Peyer's patch (tissue), 4 donors: ENCODE results near the gene PASK. TPM values are rescaled to one million over a fixed set of nuclear protein-coding genes. Genes with fewer than 3 reads are reported as not detected.
A peak's percentile ranks its signal among the peaks of the same experiment; 100 is the strongest.
"Not testable (repeated sequence)": the region's sequence is repeated elsewhere in the genome, so short reads cannot be mapped to it uniquely, and the experiment has no call there.

Experiments
- DNase-seq, 3 donors: peaks; one replicate each; pipeline ENCODE4 v3.0.0-alpha.2; 2017 to 2019
- H3K27ac ChIP-seq, 4 donors: fragments of 200-600 bp; sonication (generic); one replicate each; pipeline ENCODE4 v1.5.1; 2016 to 2019
- H3K27me3 ChIP-seq, 2 donors: fragments of 200-600 bp; sonication (generic); one replicate each; pipeline ENCODE4 v1.5.1; 2019
- H3K36me3 ChIP-seq, 3 donors: fragments of 200-600 bp; sonication (generic); one replicate each; pipeline ENCODE4 v1.5.1; 2016 to 2019
- H3K4me1 ChIP-seq, 4 donors: fragments of 200-600 bp; sonication (generic); one replicate each; pipeline ENCODE4 v1.5.1; 2016 to 2019
- H3K4me3 ChIP-seq, 4 donors: fragments of 200-600 bp; sonication (generic); 1 replicate in 3 of 4; 2 replicates in 1 of 4; pipeline ENCODE4 v1.5.1; 2016 to 2019; ENCODE audit warnings: mild to moderate bottlenecking in 1 of 4
- H3K9me3 ChIP-seq, 4 donors: fragments of 200-600 bp; sonication (generic); one replicate each; pipeline ENCODE4 v1.5.1; 2016 to 2019; ENCODE audit warnings: mild to moderate bottlenecking in 1 of 4
- POLR2A ChIP-seq, 2 donors: fragments of 450-650 bp; IDR thresholded peaks; one replicate each; pipeline ENCODE4 v1.5.1; 2017; ENCODE audit warnings: antibody characterized with exemption in 2 of 2, mild to moderate bottlenecking in 2 of 2, moderate library complexity in 2 of 2
- total RNA-seq, 4 donors: library from RNA; depleted of rRNA; stranded (reverse); fragments of >200 nt; gene quantifications; one replicate each; pipeline ENCODE4 v1.1.0, GENCODE V29; 2016
- TF ChIP-seq, protein P1 (sequence below), 6 experiments: fragments of 450-650 bp in 4 of 6; fragments of 200-600 bp in 2 of 6; sonication (generic) in 1 of 6; IDR thresholded peaks; one replicate each; pipeline ENCODE4 v1.5.1; 2017 to 2019; ENCODE audit warnings: antibody characterized with exemption in 6 of 6, mild to moderate bottlenecking in 3 of 6, moderate library complexity in 1 of 6

Gene PASK
- total RNA-seq, 4 donors from 2014 or later = 12.1 to 790 (median 26.7) TPM

GRCh38 chr2:241094172-241094571 lies 55.1 kb downstream of the PASK start:
- H3K4me3 ChIP-seq = no peak overlapping the region
- H3K27ac ChIP-seq = no peak overlapping the region
- peak in 1 of 3 donors; percentile 30 for DNase-seq
- peaks cover 0 to 88% (median 0%) of the 10 kb centered on the region in 3 donors for H3K36me3 ChIP-seq
- H3K27me3 ChIP-seq = no peaks in the 10 kb centered on the region
- no peaks in the 10 kb centered on the region for H3K9me3 ChIP-seq
- H3K4me1 ChIP-seq = no peaks in the 10 kb centered on the region
- TF ChIP-seq, protein P1, sequence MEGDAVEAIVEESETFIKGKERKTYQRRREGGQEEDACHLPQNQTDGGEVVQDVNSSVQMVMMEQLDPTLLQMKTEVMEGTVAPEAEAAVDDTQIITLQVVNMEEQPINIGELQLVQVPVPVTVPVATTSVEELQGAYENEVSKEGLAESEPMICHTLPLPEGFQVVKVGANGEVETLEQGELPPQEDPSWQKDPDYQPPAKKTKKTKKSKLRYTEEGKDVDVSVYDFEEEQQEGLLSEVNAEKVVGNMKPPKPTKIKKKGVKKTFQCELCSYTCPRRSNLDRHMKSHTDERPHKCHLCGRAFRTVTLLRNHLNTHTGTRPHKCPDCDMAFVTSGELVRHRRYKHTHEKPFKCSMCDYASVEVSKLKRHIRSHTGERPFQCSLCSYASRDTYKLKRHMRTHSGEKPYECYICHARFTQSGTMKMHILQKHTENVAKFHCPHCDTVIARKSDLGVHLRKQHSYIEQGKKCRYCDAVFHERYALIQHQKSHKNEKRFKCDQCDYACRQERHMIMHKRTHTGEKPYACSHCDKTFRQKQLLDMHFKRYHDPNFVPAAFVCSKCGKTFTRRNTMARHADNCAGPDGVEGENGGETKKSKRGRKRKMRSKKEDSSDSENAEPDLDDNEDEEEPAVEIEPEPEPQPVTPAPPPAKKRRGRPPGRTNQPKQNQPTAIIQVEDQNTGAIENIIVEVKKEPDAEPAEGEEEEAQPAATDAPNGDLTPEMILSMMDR (IDR thresholded peaks at IDR 0.05) = no peak
- TF ChIP-seq POLR2A (IDR thresholded peaks at IDR 0.05) = no peak

GRCh38 chr2:241093133-241093781 lies 56.0 kb downstream of the PASK start:
- not testable (repeated sequence) for H3K9me3 ChIP-seq, H3K27me3 ChIP-seq, H3K4me1 ChIP-seq, DNase-seq, H3K27ac ChIP-seq, H3K4me3 ChIP-seq
- H3K36me3 ChIP-seq = peaks cover 0 to 88% (median 0%) of the 10 kb centered on the region in 3 donors

DNA sequence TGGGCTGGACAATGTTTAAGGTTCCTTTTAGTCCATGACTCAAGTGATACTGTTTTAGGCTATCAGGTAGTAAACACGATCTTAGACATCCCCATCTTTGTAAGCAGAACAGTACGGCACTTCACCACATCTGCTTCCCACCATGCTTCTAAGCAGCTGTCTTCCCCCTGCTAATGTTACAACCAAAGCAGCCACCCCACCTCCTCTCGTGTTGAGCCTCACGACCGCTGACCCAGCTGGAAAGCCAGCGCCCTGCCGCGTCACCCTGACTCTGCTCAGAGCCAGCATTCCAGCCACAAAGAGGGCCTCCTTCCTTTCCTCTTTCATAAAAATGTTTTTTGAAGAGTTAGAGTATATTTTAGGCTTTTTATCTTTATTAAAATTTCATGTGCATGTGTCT lies 56.6 kb downstream of the PASK start:
- TF ChIP-seq POLR2A (IDR thresholded peaks at IDR 0.05) = no peak
- TF ChIP-seq, protein P1 (IDR thresholded peaks at IDR 0.05) = no peak
- Histone ChIP-seq H3K27me3 (no peaks in the 10 kb centered on the region), H3K9me3 (no peaks in the 10 kb centered on the region), H3K4me3 (no peak overlapping the region), H3K4me1 (no peaks in the 10 kb centered on the region), H3K36me3 (peaks cover 0 to 92% (median 0%) of the 10 kb centered on the region in 3 donors), H3K27ac (no peak overlapping the region)
- DNase-seq = no peak

GRCh38 chr2:241091734-241092445 lies 57.4 kb downstream of the PASK start:
- Histone ChIP-seq H3K27ac (no peak overlapping the region), H3K36me3 (peaks cover 0 to 92% (median 0%) of the 10 kb centered on the region in 3 donors), H3K4me3 (no peak overlapping the region), H3K27me3 (no peaks in the 10 kb centered on the region), H3K4me1 (no peaks in the 10 kb centered on the region), H3K9me3 (no peaks in the 10 kb centered on the region)
- DNase-seq = peak in 1 of 3 donors; percentile 41
- TF ChIP-seq, protein P1 (IDR thresholded peaks at IDR 0.05) = no peak
- no peak for TF ChIP-seq POLR2A (IDR thresholded peaks at IDR 0.05)

- Histone ChIP-seq H3K27me3 (no peaks in the 10 kb centered on the region), H3K9me3 (no peaks in the 10 kb centered on the region), H3K36me3 (peaks cover 0 to 94% (median 0%) of the 10 kb centered on the region in 3 donors), H3K4me3 (no peak overlapping the region), H3K27ac (no peak overlapping the region), H3K4me1 (no peaks in the 10 kb centered on the region)
- TF ChIP-seq, protein P1 (IDR thresholded peaks at IDR 0.05) = no peak
- TF ChIP-seq POLR2A (IDR thresholded peaks at IDR 0.05) = no peak
- DNase-seq = no peak
These were observed 58.1 kb downstream of the PASK start for GRCh38 chr2:241091201-241091600.
